ENCODE data around the gene SLC25A10. TPM values are rescaled to one million over a fixed set of nuclear protein-coding genes. Genes with fewer than 3 reads are reported as not detected.

SLC25A10 gene
- total RNA-seq, 1 donor from 2014 or later, result 6.7 TPM

- no peak for TF ChIP-seq CTCF (IDR thresholded peaks at IDR 0.05; ENCODE audit: unreplicated experiment)
- Mint-ChIP-seq H3K27me3 (ENCODE audit: unreplicated experiment) (peaks cover 8% of the 10 kb centered on the region), H3K9me3 (ENCODE audit: unreplicated experiment) (no peaks in the 10 kb centered on the region), H3K27ac (ENCODE audit: unreplicated experiment) (no peak overlapping the region), H3K36me3 (ENCODE audit: low read depth, unreplicated experiment) (peaks cover 3% of the 10 kb centered on the region), H3K4me3 (ENCODE audit: unreplicated experiment) (no peak overlapping the region), H3K4me1 (ENCODE audit: unreplicated experiment) (peaks cover 17% of the 10 kb centered on the region)
- no peak for DNase-seq (ENCODE audit: low spot score)
Measured at GRCh38 chr17:81713556-81714411, 1.7 kb downstream of the SLC25A10 start.

- DNase-seq (ENCODE audit: low spot score), result no peak
- TF ChIP-seq CTCF (IDR thresholded peaks at IDR 0.05; ENCODE audit: unreplicated experiment), result no peak
- no peaks in the 10 kb centered on the region for H3K36me3 Mint-ChIP-seq (ENCODE audit: low read depth, unreplicated experiment)
- no peak overlapping the region for H3K27ac Mint-ChIP-seq (ENCODE audit: unreplicated experiment)
- H3K4me1 Mint-ChIP-seq (ENCODE audit: unreplicated experiment), result peaks cover 13% of the 10 kb centered on the region
- peaks cover 8% of the 10 kb centered on the region for H3K27me3 Mint-ChIP-seq (ENCODE audit: unreplicated experiment)
- H3K4me3 Mint-ChIP-seq (ENCODE audit: unreplicated experiment), result no peak overlapping the region
- no peaks in the 10 kb centered on the region for H3K9me3 Mint-ChIP-seq (ENCODE audit: unreplicated experiment)
Measured at GRCh38 chr17:81714412-81715106, 2.5 kb downstream of the SLC25A10 start.

- no peak for DNase-seq (ENCODE audit: low spot score)
- Mint-ChIP-seq H3K9me3 (ENCODE audit: unreplicated experiment) (no peaks in the 10 kb centered on the region), H3K27ac (ENCODE audit: unreplicated experiment) (no peak overlapping the region), H3K4me3 (ENCODE audit: unreplicated experiment) (no peak overlapping the region), H3K36me3 (ENCODE audit: low read depth, unreplicated experiment) (no peaks in the 10 kb centered on the region), H3K27me3 (ENCODE audit: unreplicated experiment) (peaks cover 8% of the 10 kb centered on the region), H3K4me1 (ENCODE audit: unreplicated experiment) (peaks cover 9% of the 10 kb centered on the region)
- TF ChIP-seq CTCF (IDR thresholded peaks at IDR 0.05; ENCODE audit: unreplicated experiment), result no peak
Measured at GRCh38 chr17:81715107-81715871, 3.2 kb downstream of the SLC25A10 start.

GRCh38 chr17:81715872-81716673, 4.0 kb downstream of the SLC25A10 start:
- H3K4me1 Mint-ChIP-seq (ENCODE audit: unreplicated experiment), result peaks cover 4% of the 10 kb centered on the region
- H3K27me3 Mint-ChIP-seq (ENCODE audit: unreplicated experiment), result peaks cover 5% of the 10 kb centered on the region
- no peaks in the 10 kb centered on the region for H3K9me3 Mint-ChIP-seq (ENCODE audit: unreplicated experiment)
- no peak overlapping the region for H3K4me3 Mint-ChIP-seq (ENCODE audit: unreplicated experiment)
- H3K36me3 Mint-ChIP-seq (ENCODE audit: low read depth, unreplicated experiment), result no peaks in the 10 kb centered on the region
- no peak overlapping the region for H3K27ac Mint-ChIP-seq (ENCODE audit: unreplicated experiment)
- DNase-seq (ENCODE audit: low spot score), result no peak
- no peak for TF ChIP-seq CTCF (IDR thresholded peaks at IDR 0.05; ENCODE audit: unreplicated experiment)

Measured in endothelial cell (in vitro differentiated cells).